Calu3 (cell line): ENCODE data around the gene APOO. TPM values are rescaled to one million over a fixed set of nuclear protein-coding genes. Genes with fewer than 3 reads are reported as not detected.

Experiments
- BruUV-seq: library from RNA; stranded (reverse); fragments of 400-500 nt; replicated peaks from 2 replicates; lab custom pipeline; 2021; lab: Mats Ljungman, UMichigan
- CTCF ChIA-PET: fragments of 300-600 bp; sonication (Branson Sonifier 250); formaldehyde crosslinking; loops from one replicate; lab custom pipeline; 2022; ENCODE audit warnings: antibody characterized with exemption; lab: Charles Lee
- DNase-seq: peaks from one replicate; pipeline ENCODE4 v3.0.0; 2022
- H3K27ac Mint-ChIP-seq: one replicate; pipeline ENCODE4 v1.8.0; 2022; ENCODE audit warnings: mixed read lengths; ENCODE audit not compliant: unreplicated experiment
- H3K27me3 Mint-ChIP-seq: one replicate; pipeline ENCODE4 v1.8.0; 2022; ENCODE audit warnings: mixed read lengths; ENCODE audit not compliant: unreplicated experiment
- H3K36me3 Mint-ChIP-seq: one replicate; pipeline ENCODE4 v1.8.0; 2022; ENCODE audit warnings: mild to moderate bottlenecking, moderate library complexity, mixed read lengths; ENCODE audit not compliant: insufficient read depth, unreplicated experiment
- H3K4me1 Mint-ChIP-seq: one replicate; pipeline ENCODE4 v1.8.0; 2022; ENCODE audit warnings: mild to moderate bottlenecking, low read depth, mixed read lengths; ENCODE audit not compliant: unreplicated experiment
- H3K4me3 Mint-ChIP-seq: one replicate; pipeline ENCODE4 v1.8.0; 2022; ENCODE audit warnings: mild to moderate bottlenecking, low read depth, moderate library complexity, mixed read lengths; ENCODE audit not compliant: unreplicated experiment
- H3K9me3 Mint-ChIP-seq: one replicate; pipeline ENCODE4 v1.8.0; 2022; ENCODE audit warnings: low read depth, mixed read lengths; ENCODE audit not compliant: unreplicated experiment
- intact Hi-C: fragments of 100-400 bp; cut with micrococcal nuclease; formaldehyde crosslinking; loops from one replicate; pipeline ENCODE4 v1.10.0; 2022; ENCODE audit not compliant: unreplicated experiment
- total RNA-seq: library from RNA; stranded (reverse); gene quantifications from 2 replicates; pipeline ENCODE4 v1.2.3, GENCODE V29; 2022
- TF ChIP-seq, protein P1 (sequence below): fragments of 200-600 bp; IDR thresholded peaks from one replicate; pipeline ENCODE4 v1.8.0; 2022; ENCODE audit warnings: antibody characterized with exemption; ENCODE audit not compliant: unreplicated experiment

APOO gene
- total RNA-seq, 1 experiment from 2014 or later: 46.8 TPM

- Mint-ChIP-seq H3K36me3 (peaks cover 12% of the 10 kb centered on the region), H3K4me1 (peaks cover 15% of the 10 kb centered on the region), H3K9me3 (no peaks in the 10 kb centered on the region), H3K4me3 (no peak overlapping the region), H3K27ac (no peak overlapping the region), H3K27me3 (no peaks in the 10 kb centered on the region)
- CTCF ChIA-PET: no interaction called here
- intact Hi-C loops: no loop called here
- TF ChIP-seq, protein P1, sequence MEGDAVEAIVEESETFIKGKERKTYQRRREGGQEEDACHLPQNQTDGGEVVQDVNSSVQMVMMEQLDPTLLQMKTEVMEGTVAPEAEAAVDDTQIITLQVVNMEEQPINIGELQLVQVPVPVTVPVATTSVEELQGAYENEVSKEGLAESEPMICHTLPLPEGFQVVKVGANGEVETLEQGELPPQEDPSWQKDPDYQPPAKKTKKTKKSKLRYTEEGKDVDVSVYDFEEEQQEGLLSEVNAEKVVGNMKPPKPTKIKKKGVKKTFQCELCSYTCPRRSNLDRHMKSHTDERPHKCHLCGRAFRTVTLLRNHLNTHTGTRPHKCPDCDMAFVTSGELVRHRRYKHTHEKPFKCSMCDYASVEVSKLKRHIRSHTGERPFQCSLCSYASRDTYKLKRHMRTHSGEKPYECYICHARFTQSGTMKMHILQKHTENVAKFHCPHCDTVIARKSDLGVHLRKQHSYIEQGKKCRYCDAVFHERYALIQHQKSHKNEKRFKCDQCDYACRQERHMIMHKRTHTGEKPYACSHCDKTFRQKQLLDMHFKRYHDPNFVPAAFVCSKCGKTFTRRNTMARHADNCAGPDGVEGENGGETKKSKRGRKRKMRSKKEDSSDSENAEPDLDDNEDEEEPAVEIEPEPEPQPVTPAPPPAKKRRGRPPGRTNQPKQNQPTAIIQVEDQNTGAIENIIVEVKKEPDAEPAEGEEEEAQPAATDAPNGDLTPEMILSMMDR: no peak
- BruUV-seq: no TSS peak
- no peak for DNase-seq
Observed at GRCh38 chrX:23795221-23795620, 112.5 kb downstream of the APOO start.

GRCh38 chrX:23792861-23793553, 114.7 kb downstream of the APOO start:
- intact Hi-C loops: no loop called here
- TF ChIP-seq, protein P1: no peak
- BruUV-seq: no TSS peak
- CTCF ChIA-PET: no interaction called here
- Mint-ChIP-seq H3K4me1 (peaks cover 15% of the 10 kb centered on the region), H3K4me3 (no peak overlapping the region), H3K27me3 (no peaks in the 10 kb centered on the region), H3K9me3 (no peaks in the 10 kb centered on the region), H3K36me3 (peaks cover 11% of the 10 kb centered on the region), H3K27ac (peak overlapping the region; percentile 15)
- DNase-seq: no peak

GRCh38 chrX:23790155-23790497, 117.6 kb downstream of the APOO start:
- Mint-ChIP-seq H3K4me3 (no peak overlapping the region), H3K36me3 (peaks cover 33% of the 10 kb centered on the region), H3K27me3 (no peaks in the 10 kb centered on the region), H3K27ac (peak overlapping the region; percentile 23), H3K9me3 (no peaks in the 10 kb centered on the region), H3K4me1 (peaks cover 7% of the 10 kb centered on the region)
- intact Hi-C loops: no loop called here
- DNase-seq: no peak
- TF ChIP-seq, protein P1: no peak
- CTCF ChIA-PET: interaction anchor here (0.7 kb wide), 1 partner anchor 1829 kb away, joined by 6 read pairs; no protein-coding TSS in a partner anchor
- BruUV-seq: no TSS peak

- peaks cover 38% of the 10 kb centered on the region for H3K36me3 Mint-ChIP-seq
- H3K9me3 Mint-ChIP-seq: no peaks in the 10 kb centered on the region
- peak overlapping the region; percentile 23 for H3K27ac Mint-ChIP-seq
- intact Hi-C loops: loop anchor here (2.0 to 5.0 kb wide), 2 partner anchors 15 to 33 kb away; no protein-coding TSS in a partner anchor
- no peak overlapping the region for H3K4me3 Mint-ChIP-seq
- no TSS peak for BruUV-seq
- TF ChIP-seq, protein P1: no peak
- DNase-seq: no peak
- CTCF ChIA-PET: interaction anchor here (0.8 to 1.4 kb wide), 2 partner anchors 18 to 32 kb away, joined by 4 to 5 read pairs; no protein-coding TSS in a partner anchor
- H3K27me3 Mint-ChIP-seq: no peaks in the 10 kb centered on the region
- peaks cover 7% of the 10 kb centered on the region for H3K4me1 Mint-ChIP-seq
Observed at GRCh38 chrX:23789386-23790154, 118.2 kb downstream of the APOO start.
